HCT116 (cell line): ENCODE measurements around the gene HIVEP3. TPM values are rescaled to one million over a fixed set of nuclear protein-coding genes. Genes with fewer than 3 reads are reported as not detected.

Experiments used
- ATAC-seq: fragments of 200-7000 bp; cut with Tn5 transposase; 2 replicates; pipeline ENCODE4 v1.9.1; 2020; ENCODE audit warnings: mild to moderate bottlenecking, moderate library complexity
- BruUV-seq: library from RNA; stranded (reverse); fragments of 400-500 nt; replicated peaks from 2 replicates; lab custom pipeline; 2021; lab: Mats Ljungman, UMichigan
- CTCF ChIA-PET: fragments of 300-600 bp; sonication (Branson Sonifier 250); formaldehyde crosslinking; loops from one replicate; lab custom pipeline; 2021; ENCODE audit warnings: antibody characterized with exemption; lab: Charles Lee
- POLR2A ChIA-PET: fragments of 300-600, 350-600 bp; sonication (Branson Sonifier 250); formaldehyde crosslinking; loops from one replicate; lab custom pipeline; 2021; ENCODE audit warnings: antibody characterized with exemption; lab: Charles Lee
- RAD21 ChIA-PET, 2 experiments: fragments of 300-600 bp; sonication (Branson Sonifier 250); formaldehyde crosslinking; loops; one replicate each; lab custom pipeline; 2023; ENCODE audit warnings: low total read pairs in 2 of 2; ENCODE audit not compliant: uncharacterized antibody in 2 of 2, unreplicated experiment in 2 of 2, low non-redundant PET in 1 of 2; lab: Charles Lee
- DNase-seq: peaks from one replicate; pipeline ENCODE4 v3.0.0-alpha.2; 2010; ENCODE audit warnings: low read depth, low spot score
- H2AFZ ChIP-seq: fragments of 200-600 bp; shearing (Covaris generic), sonication (generic); 2 replicates; pipeline ENCODE4 v1.6.1; 2017; ENCODE audit warnings: low read depth, mixed run types, mixed read lengths, antibody characterized with exemption, low read length; ENCODE audit not compliant: poor library complexity, severe bottlenecking
- H3K27ac ChIP-seq: 2 replicates; pipeline ENCODE4 v1.5.1; 2012; ENCODE audit warnings: low read depth, low read length
- H3K27me3 ChIP-seq: fragments of 200-600 bp; sonication (generic); 2 replicates; pipeline ENCODE4 v1.6.1; 2016; ENCODE audit warnings: mixed run types, low read length, mixed read lengths; ENCODE audit not compliant: insufficient read depth
- H3K36me3 ChIP-seq, 2 experiments: fragments of 200-500 bp in 1 of 2; fragments of 200-600 bp in 1 of 2; sonication (Bioruptor generic) in 1 of 2; sonication (generic) in 1 of 2; 2 replicates each; pipeline versions ENCODE4 v1.5.1 to v1.6.1; 2014 to 2016; ENCODE audit warnings: low read length in 2 of 2, inconsistent platforms in 1 of 2, mixed read lengths in 1 of 2, mixed run types in 1 of 2; ENCODE audit not compliant: insufficient read depth in 2 of 2, control insufficient read depth in 1 of 2
- H3K4me1 ChIP-seq, 2 experiments: fragments of 200-600 bp in 1 of 2; sonication (generic) in 1 of 2; 2 replicates each; pipeline versions ENCODE4 v1.5.1 to v1.6.1; 2012 to 2017; ENCODE audit warnings: low read length in 2 of 2, inconsistent platforms in 1 of 2, mild to moderate bottlenecking in 1 of 2, mixed read lengths in 1 of 2, mixed run types in 1 of 2, moderate library complexity in 1 of 2; ENCODE audit not compliant: insufficient read depth in 2 of 2, control insufficient read depth in 1 of 2
- H3K4me2 ChIP-seq: fragments of 200-600 bp; sonication (generic); 2 replicates; pipeline ENCODE4 v1.6.1; 2017; ENCODE audit warnings: mixed run types, low read length, mixed read lengths
- H3K4me3 ChIP-seq, 2 experiments: fragments of 200-600 bp in 1 of 2; sonication (generic) in 1 of 2; replicated peaks in 1 of 2; 2 replicates each; pipeline ENCODE4 v1.5.1; 2011 to 2016; ENCODE audit warnings: low read length in 2 of 2, control low read depth in 1 of 2, low read depth in 1 of 2, mild to moderate bottlenecking in 1 of 2, mixed read lengths in 1 of 2, mixed run types in 1 of 2
- H3K79me2 ChIP-seq: fragments of 200-600 bp; sonication (generic); 2 replicates; pipeline ENCODE4 v1.6.1; 2017; ENCODE audit warnings: mild to moderate bottlenecking, mixed run types, low read length, moderate library complexity, mixed read lengths; ENCODE audit not compliant: insufficient read depth
- H3K9ac ChIP-seq: fragments of 200-600 bp; sonication (generic); 2 replicates; pipeline ENCODE4 v1.6.1; 2016; ENCODE audit warnings: low read length, mixed read lengths
- H3K9me2 ChIP-seq: fragments of 200-600 bp; sonication (generic), shearing (Covaris generic); 2 replicates; pipeline ENCODE4 v1.6.1; 2017; ENCODE audit warnings: mixed run types, mild to moderate bottlenecking, moderate library complexity; ENCODE audit not compliant: insufficient read depth
- H3K9me3 ChIP-seq, 2 experiments: fragments of 200-500 bp in 1 of 2; fragments of 200-600 bp in 1 of 2; sonication (Bioruptor generic) in 1 of 2; sonication (generic) in 1 of 2; 2 replicates each; pipeline ENCODE4 v1.6.1; 2014 to 2017; ENCODE audit warnings: low read length in 2 of 2, mixed read lengths in 2 of 2, inconsistent platforms in 1 of 2, low read depth in 1 of 2, mild to moderate bottlenecking in 1 of 2, mixed run types in 1 of 2, moderate library complexity in 1 of 2; ENCODE audit not compliant: control insufficient read depth in 1 of 2, insufficient read depth in 1 of 2
- H4K20me1 ChIP-seq: fragments of 200-600 bp; sonication (generic), shearing (Covaris generic); 2 replicates; pipeline ENCODE4 v1.6.1; 2017; ENCODE audit warnings: mixed run types, mild to moderate bottlenecking, moderate library complexity; ENCODE audit not compliant: insufficient read depth
- CBX3 ChIP-seq: IDR thresholded peaks from 2 replicates; pipeline ENCODE4 v1.6.1; 2012; ENCODE audit warnings: low read depth
- ELF1 ChIP-seq: IDR thresholded peaks from 2 replicates; pipeline ENCODE4 v1.6.1; 2012; ENCODE audit warnings: low read depth, borderline replicate concordance
- EZH2phosphoT487 ChIP-seq: fragments of 200-600 bp; IDR thresholded peaks from 2 replicates; pipeline ENCODE4 v1.6.1; 2018; ENCODE audit warnings: antibody characterized with exemption, borderline replicate concordance
- JUND ChIP-seq: IDR thresholded peaks from 2 replicates; pipeline ENCODE4 v1.6.1; 2012
- POLR2AphosphoS5 ChIP-seq: IDR thresholded peaks from 2 replicates; pipeline ENCODE4 v1.6.1; 2011; ENCODE audit warnings: mild to moderate bottlenecking, low read depth, low read length, moderate library complexity
- SIN3A ChIP-seq: IDR thresholded peaks from 2 replicates; pipeline ENCODE4 v1.6.1; 2012; ENCODE audit warnings: low read depth
- SP1 ChIP-seq: IDR thresholded peaks from 2 replicates; pipeline ENCODE4 v1.6.1; 2012; ENCODE audit warnings: low read depth
- ZFX ChIP-seq: fragments of 450-650 bp; IDR thresholded peaks from 2 replicates; pipeline ENCODE4 v1.6.1; 2017
- ZNF274 ChIP-seq: fragments of 200-500 bp; sonication (Bioruptor generic); IDR thresholded peaks from 2 replicates; pipeline ENCODE4 v1.6.1; 2014; ENCODE audit warnings: mild to moderate bottlenecking, low read depth, low read length, inconsistent platforms
- intact Hi-C: fragments of 100-400 bp; cut with micrococcal nuclease; formaldehyde crosslinking; loops from 2 replicates; pipeline ENCODE4 v1.10.0; 2022
- total RNA-seq: library from RNA; stranded (reverse); gene quantifications from one replicate; pipeline ENCODE4 v1.2.1, GENCODE V29; 2021; ENCODE audit not compliant: unreplicated experiment
- TF ChIP-seq, protein P1 (sequence below): IDR thresholded peaks from 2 replicates; pipeline ENCODE4 v1.6.1; 2011; ENCODE audit warnings: mild to moderate bottlenecking, low read length, moderate library complexity; ENCODE audit not compliant: insufficient replicate concordance; ENCODE audit errors: extremely low read depth
- TF ChIP-seq, protein P2 (sequence below), 3 experiments: fragments of 200-600 bp in 1 of 3; sonication (generic) in 1 of 3; IDR thresholded peaks in 2 of 3; conservative IDR thresholded peaks in 1 of 3; 2 replicates each; pipeline ENCODE4 v1.5.1; 2012 to 2017; ENCODE audit warnings: low read depth in 2 of 3, low read length in 2 of 3, antibody characterized with exemption in 1 of 3, borderline replicate concordance in 1 of 3, control low read depth in 1 of 3, mild to moderate bottlenecking in 1 of 3, mixed read lengths in 1 of 3, mixed run types in 1 of 3, moderate library complexity in 1 of 3; ENCODE audit not compliant: insufficient read depth in 1 of 3
- TF ChIP-seq, protein P3 (sequence below): IDR thresholded peaks from 2 replicates; pipeline ENCODE4 v1.6.1; 2012

Gene HIVEP3
- total RNA-seq, 1 experiment from 2014 or later: 7.1 TPM

GRCh38 chr1:41653574-41653973 is 265.1 kb downstream of the HIVEP3 start:
- TF ChIP-seq, protein P1, sequence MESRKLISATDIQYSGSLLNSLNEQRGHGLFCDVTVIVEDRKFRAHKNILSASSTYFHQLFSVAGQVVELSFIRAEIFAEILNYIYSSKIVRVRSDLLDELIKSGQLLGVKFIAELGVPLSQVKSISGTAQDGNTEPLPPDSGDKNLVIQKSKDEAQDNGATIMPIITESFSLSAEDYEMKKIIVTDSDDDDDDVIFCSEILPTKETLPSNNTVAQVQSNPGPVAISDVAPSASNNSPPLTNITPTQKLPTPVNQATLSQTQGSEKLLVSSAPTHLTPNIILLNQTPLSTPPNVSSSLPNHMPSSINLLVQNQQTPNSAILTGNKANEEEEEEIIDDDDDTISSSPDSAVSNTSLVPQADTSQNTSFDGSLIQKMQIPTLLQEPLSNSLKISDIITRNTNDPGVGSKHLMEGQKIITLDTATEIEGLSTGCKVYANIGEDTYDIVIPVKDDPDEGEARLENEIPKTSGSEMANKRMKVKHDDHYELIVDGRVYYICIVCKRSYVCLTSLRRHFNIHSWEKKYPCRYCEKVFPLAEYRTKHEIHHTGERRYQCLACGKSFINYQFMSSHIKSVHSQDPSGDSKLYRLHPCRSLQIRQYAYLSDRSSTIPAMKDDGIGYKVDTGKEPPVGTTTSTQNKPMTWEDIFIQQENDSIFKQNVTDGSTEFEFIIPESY: no peak
- TF ChIP-seq EZH2phosphoT487 (no peak), SIN3A (no peak), ZFX (no peak)
- TF ChIP-seq, all 23 proteins: peak for 0
- no TSS peak for BruUV-seq
- Histone ChIP-seq H3K9ac (no peak overlapping the region), H3K27me3 (no peaks in the 10 kb centered on the region), H3K9me2 (no peaks in the 10 kb centered on the region), H4K20me1 (no peaks in the 10 kb centered on the region), H3K79me2 (no peaks in the 10 kb centered on the region), H3K36me3 (no peaks in the 10 kb centered on the region), H3K9me3 (no peaks in the 10 kb centered on the region), H2AFZ (no peak overlapping the region), H3K4me1 (peaks cover 13 to 14% of the 10 kb centered on the region in 2 experiments; a peak in 3 of 4 replicates), H3K4me2 (no peak overlapping the region), H3K27ac (no peak overlapping the region), H3K4me3 (no peak overlapping the region)
- ChIA-PET POLR2A (interaction anchor here (1.4 kb wide), 1 partner anchor 10 kb away, joined by 4 read pairs; no protein-coding TSS in a partner anchor), RAD21 (no interaction called here), CTCF (no interaction called here)
- DNase-seq (no peak), ATAC-seq (no peak)
- intact Hi-C loops: no loop called here

DNA sequence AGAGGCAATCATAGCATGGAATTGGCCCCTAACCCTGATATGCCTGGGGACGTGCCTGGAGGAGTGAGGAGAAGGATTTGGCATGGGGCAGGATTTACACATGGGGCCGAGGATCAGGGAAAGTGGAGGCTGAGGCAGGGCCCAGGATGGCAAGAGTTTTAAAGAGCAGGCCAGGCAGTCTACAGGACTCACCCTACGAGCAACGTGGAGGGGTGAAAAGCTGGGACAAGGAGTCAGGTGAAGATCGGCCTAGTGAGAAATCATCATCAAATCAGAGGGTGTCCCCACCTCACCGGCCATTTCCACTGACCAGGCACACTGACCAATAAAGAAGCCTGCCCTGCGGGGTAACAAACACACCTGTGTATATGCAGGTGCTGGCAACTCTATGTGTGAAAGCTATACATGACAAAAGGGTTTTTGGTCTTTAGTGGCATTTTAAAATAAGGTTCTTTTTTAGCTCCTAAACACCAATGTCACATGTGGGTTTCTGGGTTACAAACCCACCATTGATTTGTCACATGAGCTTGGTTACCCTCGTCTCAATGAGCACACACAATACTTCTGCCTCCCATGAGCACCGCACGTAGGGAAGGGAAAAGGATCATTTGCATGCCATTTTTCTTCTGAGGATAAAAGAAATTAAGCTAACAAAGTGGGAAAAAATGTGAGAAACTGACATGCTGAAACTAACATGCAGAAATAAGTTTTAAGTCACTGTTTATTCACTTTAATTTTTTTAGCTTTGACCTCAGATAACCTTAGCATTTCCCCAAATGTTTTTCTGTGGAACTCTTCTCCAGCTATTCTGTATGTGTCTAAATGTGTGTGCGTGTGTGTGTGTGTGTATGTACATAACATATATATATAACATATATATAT is 266.1 kb downstream of the HIVEP3 start:
- Histone ChIP-seq H3K36me3 (no peaks in the 10 kb centered on the region), H2AFZ (no peak overlapping the region), H3K4me2 (no peak overlapping the region), H3K9ac (no peak overlapping the region), H3K4me1 (peaks cover 13 to 14% of the 10 kb centered on the region in 2 experiments; a peak in 3 of 4 replicates), H3K9me2 (no peaks in the 10 kb centered on the region), H3K27me3 (no peaks in the 10 kb centered on the region), H4K20me1 (no peaks in the 10 kb centered on the region), H3K27ac (no peak overlapping the region), H3K79me2 (no peaks in the 10 kb centered on the region), H3K4me3 (no peak overlapping the region), H3K9me3 (no peaks in the 10 kb centered on the region)
- CTCF ChIA-PET: interaction anchor here (1.4 kb wide), 1 partner anchor 9 kb away, joined by 3 read pairs; no protein-coding TSS in a partner anchor
- ATAC-seq: no peak
- intact Hi-C loops: no loop called here
- no TSS peak for BruUV-seq
- RAD21 ChIA-PET: no interaction called here
- no peak for DNase-seq
- POLR2A ChIA-PET: interaction anchor here (1.4 kb wide), 1 partner anchor 10 kb away, joined by 4 read pairs; no protein-coding TSS in a partner anchor
- no peak for TF ChIP-seq ELF1
- TF ChIP-seq ZFX: no peak
- TF ChIP-seq JUND: no peak
- TF ChIP-seq, protein P2, sequence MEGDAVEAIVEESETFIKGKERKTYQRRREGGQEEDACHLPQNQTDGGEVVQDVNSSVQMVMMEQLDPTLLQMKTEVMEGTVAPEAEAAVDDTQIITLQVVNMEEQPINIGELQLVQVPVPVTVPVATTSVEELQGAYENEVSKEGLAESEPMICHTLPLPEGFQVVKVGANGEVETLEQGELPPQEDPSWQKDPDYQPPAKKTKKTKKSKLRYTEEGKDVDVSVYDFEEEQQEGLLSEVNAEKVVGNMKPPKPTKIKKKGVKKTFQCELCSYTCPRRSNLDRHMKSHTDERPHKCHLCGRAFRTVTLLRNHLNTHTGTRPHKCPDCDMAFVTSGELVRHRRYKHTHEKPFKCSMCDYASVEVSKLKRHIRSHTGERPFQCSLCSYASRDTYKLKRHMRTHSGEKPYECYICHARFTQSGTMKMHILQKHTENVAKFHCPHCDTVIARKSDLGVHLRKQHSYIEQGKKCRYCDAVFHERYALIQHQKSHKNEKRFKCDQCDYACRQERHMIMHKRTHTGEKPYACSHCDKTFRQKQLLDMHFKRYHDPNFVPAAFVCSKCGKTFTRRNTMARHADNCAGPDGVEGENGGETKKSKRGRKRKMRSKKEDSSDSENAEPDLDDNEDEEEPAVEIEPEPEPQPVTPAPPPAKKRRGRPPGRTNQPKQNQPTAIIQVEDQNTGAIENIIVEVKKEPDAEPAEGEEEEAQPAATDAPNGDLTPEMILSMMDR (IDR thresholded peaks at IDR 0.05 in 2 of 3, conservative IDR thresholded peaks at IDR 0.05 in 1 of 3; ENCODE audit: borderline replicate concordance in 1 of 3, insufficient read depth in 1 of 3, low read depth in 2 of 3, low read length in 2 of 3): no peak
- no peak for TF ChIP-seq EZH2phosphoT487
- no peak for TF ChIP-seq ZNF274
- TF ChIP-seq POLR2AphosphoS5: no peak
- no peak for TF ChIP-seq SP1
- TF ChIP-seq, protein P3, sequence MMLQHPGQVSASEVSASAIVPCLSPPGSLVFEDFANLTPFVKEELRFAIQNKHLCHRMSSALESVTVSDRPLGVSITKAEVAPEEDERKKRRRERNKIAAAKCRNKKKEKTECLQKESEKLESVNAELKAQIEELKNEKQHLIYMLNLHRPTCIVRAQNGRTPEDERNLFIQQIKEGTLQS: no peak
- TF ChIP-seq CBX3: no peak
